ENCODE measurements around the gene FAM118A. TPM values are rescaled to one million over a fixed set of nuclear protein-coding genes. Genes with fewer than 3 reads are reported as not detected.

Gene FAM118A
- total RNA-seq, 2 experiments from 2014 or later, result 159 to 161 TPM

- ChIA-PET CTCF (no interaction called here), POLR2A (no interaction called here)
- no peaks in the 10 kb centered on the region for H3K36me3 Mint-ChIP-seq (ENCODE audit: low read depth)
- no peaks in the 10 kb centered on the region for H3K9me3 Mint-ChIP-seq
- DNase-seq, result no peak
- H3K4me1 Mint-ChIP-seq (ENCODE audit: low read depth), result peaks cover 7% of the 10 kb centered on the region
- Histone ChIP-seq H3K4me1 (ENCODE audit: insufficient read depth, low read length) (peaks cover 21% of the 10 kb centered on the region), H3K36me3 (ENCODE audit: insufficient read depth, low read length) (no peaks in the 10 kb centered on the region), H3K4me3 (ENCODE audit: low read length) (no peak overlapping the region), H3K9me3 (ENCODE audit: control insufficient read depth in 1 of 2, insufficient read depth in 1 of 2, low read length in 2 of 2) (no peaks in the 10 kb centered on the region), H3K27me3 (ENCODE audit: control insufficient read depth in 1 of 2, insufficient read depth in 2 of 2, low read length in 2 of 2) (no peaks in the 10 kb centered on the region), H3K27ac (ENCODE audit: low read depth in 1 of 2, low read length in 2 of 2) (no peak overlapping the region)
- no peaks in the 10 kb centered on the region for H3K27me3 Mint-ChIP-seq
- H3K4me3 Mint-ChIP-seq, result no peak overlapping the region
- no peak for TF ChIP-seq CTCF (IDR thresholded peaks at IDR 0.05)
- ATAC-seq (ENCODE audit: poor library complexity), result no peak
- intact Hi-C loops (cut with DNase I, micrococcal nuclease), result loop anchor here in 1 of 2 experiments (10.0 kb wide), 1 partner anchor 64 kb away; no protein-coding TSS in a partner anchor
- H3K27ac Mint-ChIP-seq, result no peak overlapping the region
Observed at GRCh38 chr22:45291061-45291930, 18.4 kb upstream of the FAM118A start.

- no peaks in the 10 kb centered on the region for H3K27me3 ChIP-seq (ENCODE audit: control insufficient read depth in 1 of 2, insufficient read depth in 2 of 2, low read length in 2 of 2)
- no peak overlapping the region for H3K4me3 Mint-ChIP-seq
- no peak overlapping the region for H3K27ac ChIP-seq (ENCODE audit: low read depth in 1 of 2, low read length in 2 of 2)
- TF ChIP-seq CTCF (IDR thresholded peaks at IDR 0.05), result no peak
- H3K9me3 Mint-ChIP-seq, result no peaks in the 10 kb centered on the region
- ChIA-PET CTCF (no interaction called here), POLR2A (no interaction called here)
- intact Hi-C loops (cut with DNase I, micrococcal nuclease), result loop anchor here in 1 of 2 experiments (10.0 kb wide), 1 partner anchor 63 kb away; no protein-coding TSS in a partner anchor
- peaks cover 13% of the 10 kb centered on the region for H3K4me1 Mint-ChIP-seq (ENCODE audit: low read depth)
- no peaks in the 10 kb centered on the region for H3K27me3 Mint-ChIP-seq
- H3K4me1 ChIP-seq (ENCODE audit: insufficient read depth, low read length), result peaks cover 28% of the 10 kb centered on the region
- ATAC-seq (ENCODE audit: poor library complexity), result no peak
- no peaks in the 10 kb centered on the region for H3K36me3 Mint-ChIP-seq (ENCODE audit: low read depth)
- no peak for DNase-seq
- no peak overlapping the region for H3K4me3 ChIP-seq (ENCODE audit: low read length)
- no peak overlapping the region for H3K27ac Mint-ChIP-seq
- H3K36me3 ChIP-seq (ENCODE audit: insufficient read depth, low read length), result no peaks in the 10 kb centered on the region
- H3K9me3 ChIP-seq (ENCODE audit: control insufficient read depth in 1 of 2, insufficient read depth in 1 of 2, low read length in 2 of 2), result no peaks in the 10 kb centered on the region
Observed at GRCh38 chr22:45291931-45292290, 17.8 kb upstream of the FAM118A start.

- Mint-ChIP-seq H3K4me3 (no peak overlapping the region), H3K27ac (no peak overlapping the region), H3K9me3 (no peaks in the 10 kb centered on the region), H3K27me3 (no peaks in the 10 kb centered on the region), H3K36me3 (ENCODE audit: low read depth) (no peaks in the 10 kb centered on the region), H3K4me1 (ENCODE audit: low read depth) (peaks cover 17% of the 10 kb centered on the region)
- ChIA-PET POLR2A (no interaction called here), CTCF (no interaction called here)
- H3K36me3 ChIP-seq (ENCODE audit: insufficient read depth, low read length), result no peaks in the 10 kb centered on the region
- ATAC-seq (ENCODE audit: poor library complexity) (no peak), DNase-seq (no peak)
- H3K4me1 ChIP-seq (ENCODE audit: insufficient read depth, low read length), result peaks cover 36% of the 10 kb centered on the region
- TF ChIP-seq CTCF (IDR thresholded peaks at IDR 0.05), result no peak
- no peaks in the 10 kb centered on the region for H3K27me3 ChIP-seq (ENCODE audit: control insufficient read depth in 1 of 2, insufficient read depth in 2 of 2, low read length in 2 of 2)
- no peak overlapping the region for H3K4me3 ChIP-seq (ENCODE audit: low read length)
- no peaks in the 10 kb centered on the region for H3K9me3 ChIP-seq (ENCODE audit: control insufficient read depth in 1 of 2, insufficient read depth in 1 of 2, low read length in 2 of 2)
- H3K27ac ChIP-seq (ENCODE audit: low read depth in 1 of 2, low read length in 2 of 2), result no peak overlapping the region
- intact Hi-C loops (cut with DNase I, micrococcal nuclease), result loop anchor here in 1 of 2 experiments (10.0 kb wide), 1 partner anchor 62 kb away; no protein-coding TSS in a partner anchor
Observed at GRCh38 chr22:45292731-45293442, 16.8 kb upstream of the FAM118A start.

All from CD4-positive, alpha-beta T cell (primary cell).